ENCODE results near the gene CDC6. TPM values are rescaled to one million over a fixed set of nuclear protein-coding genes. Genes with fewer than 3 reads are reported as not detected.

The CDC6 gene
- total RNA-seq, 1 donor from 2014 or later: 18.2 TPM

- Mint-ChIP-seq H3K27me3 (ENCODE audit: unreplicated experiment) (peaks cover 14% of the 10 kb centered on the region), H3K9me3 (ENCODE audit: unreplicated experiment) (no peaks in the 10 kb centered on the region), H3K27ac (ENCODE audit: unreplicated experiment) (peak overlapping the region; percentile 8), H3K4me3 (ENCODE audit: unreplicated experiment) (no peak overlapping the region), H3K4me1 (ENCODE audit: unreplicated experiment) (peaks cover 26% of the 10 kb centered on the region), H3K36me3 (ENCODE audit: low read depth, unreplicated experiment) (peaks cover 13% of the 10 kb centered on the region)
- DNase-seq (ENCODE audit: low spot score): no peak
- no peak for TF ChIP-seq CTCF (IDR thresholded peaks at IDR 0.05; ENCODE audit: unreplicated experiment)
Measured at GRCh38 chr17:40329839-40330794, 42.4 kb downstream of the CDC6 start.

- Mint-ChIP-seq H3K27me3 (ENCODE audit: unreplicated experiment) (peaks cover 12% of the 10 kb centered on the region), H3K9me3 (ENCODE audit: unreplicated experiment) (no peaks in the 10 kb centered on the region), H3K27ac (ENCODE audit: unreplicated experiment) (peak overlapping the region; percentile 48), H3K4me1 (ENCODE audit: unreplicated experiment) (peaks cover 18% of the 10 kb centered on the region), H3K4me3 (ENCODE audit: unreplicated experiment) (peak overlapping the region; percentile 7), H3K36me3 (ENCODE audit: low read depth, unreplicated experiment) (peaks cover 14% of the 10 kb centered on the region)
- TF ChIP-seq CTCF (IDR thresholded peaks at IDR 0.05; ENCODE audit: unreplicated experiment): no peak
- no peak for DNase-seq (ENCODE audit: low spot score)
Measured at GRCh38 chr17:40330850-40331470, 43.3 kb downstream of the CDC6 start.

GRCh38 chr17:40331743-40332641 is 44.3 kb downstream of the CDC6 start:
- peak overlapping the region; percentile 7 for H3K4me3 Mint-ChIP-seq (ENCODE audit: unreplicated experiment)
- no peak for DNase-seq (ENCODE audit: low spot score)
- no peak overlapping the region for H3K27ac Mint-ChIP-seq (ENCODE audit: unreplicated experiment)
- no peaks in the 10 kb centered on the region for H3K9me3 Mint-ChIP-seq (ENCODE audit: unreplicated experiment)
- peaks cover 16% of the 10 kb centered on the region for H3K4me1 Mint-ChIP-seq (ENCODE audit: unreplicated experiment)
- peaks cover 8% of the 10 kb centered on the region for H3K27me3 Mint-ChIP-seq (ENCODE audit: unreplicated experiment)
- TF ChIP-seq CTCF (IDR thresholded peaks at IDR 0.05; ENCODE audit: unreplicated experiment): no peak
- H3K36me3 Mint-ChIP-seq (ENCODE audit: low read depth, unreplicated experiment): peaks cover 14% of the 10 kb centered on the region

GRCh38 chr17:40333781-40334448 is 46.2 kb downstream of the CDC6 start:
- Mint-ChIP-seq H3K9me3 (ENCODE audit: unreplicated experiment) (no peaks in the 10 kb centered on the region), H3K27me3 (ENCODE audit: unreplicated experiment) (peaks cover 8% of the 10 kb centered on the region), H3K27ac (ENCODE audit: unreplicated experiment) (no peak overlapping the region), H3K4me1 (ENCODE audit: unreplicated experiment) (peaks cover 30% of the 10 kb centered on the region), H3K36me3 (ENCODE audit: low read depth, unreplicated experiment) (peaks cover 14% of the 10 kb centered on the region), H3K4me3 (ENCODE audit: unreplicated experiment) (no peak overlapping the region)
- no peak for TF ChIP-seq CTCF (IDR thresholded peaks at IDR 0.05; ENCODE audit: unreplicated experiment)
- no peak for DNase-seq (ENCODE audit: low spot score)
